GM12872 (cell line): ENCODE results near the gene PKD2L1.

Experiments used
- CTCF ChIP-seq: IDR thresholded peaks from 3 replicates; pipeline ENCODE4 v1.5.1; 2011; ENCODE audit warnings: low read depth, mild to moderate bottlenecking, low read length, moderate library complexity; ENCODE audit not compliant: insufficient read depth

Gene PKD2L1

GRCh38 chr10:100344241-100344788 lies 14.3 kb upstream of the PKD2L1 start:
- no peak for TF ChIP-seq CTCF

- TF ChIP-seq CTCF, result no peak
Observed at GRCh38 chr10:100342627-100342972, 12.6 kb upstream of the PKD2L1 start.

DNA sequence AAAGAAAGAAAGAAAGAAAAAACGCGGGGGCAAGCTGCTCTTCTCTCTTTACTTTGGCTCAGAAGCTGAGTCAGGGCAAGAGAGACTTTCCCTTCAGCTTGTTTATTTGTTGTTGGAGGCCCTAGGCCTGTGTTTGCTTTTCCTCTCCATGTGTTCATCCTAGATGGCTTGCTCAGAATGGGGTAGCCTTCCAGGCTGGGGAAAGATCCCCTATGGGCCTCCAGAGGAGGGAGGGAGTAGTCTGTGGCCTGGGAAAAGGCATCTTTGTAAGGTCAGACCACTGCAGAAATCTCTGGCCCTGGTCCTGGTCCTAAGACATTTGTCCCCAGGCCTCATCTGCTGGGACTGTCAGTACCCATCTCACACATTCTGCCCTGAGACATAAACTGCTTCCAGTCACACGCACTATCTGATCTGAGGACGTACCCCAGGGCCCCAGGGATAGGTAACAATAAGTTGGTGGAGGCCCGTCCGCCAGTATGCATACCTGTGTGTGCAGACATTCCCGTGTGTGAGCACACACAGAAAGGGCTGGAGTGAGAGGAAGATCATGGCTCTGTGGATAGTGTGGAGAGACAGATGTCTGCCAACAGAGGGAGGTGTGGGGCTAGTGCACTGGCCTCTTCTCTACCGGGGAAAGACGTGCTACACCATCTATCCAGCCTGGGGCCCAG lies 12.1 kb upstream of the PKD2L1 start:
- peak; percentile 82 for TF ChIP-seq CTCF

DNA sequence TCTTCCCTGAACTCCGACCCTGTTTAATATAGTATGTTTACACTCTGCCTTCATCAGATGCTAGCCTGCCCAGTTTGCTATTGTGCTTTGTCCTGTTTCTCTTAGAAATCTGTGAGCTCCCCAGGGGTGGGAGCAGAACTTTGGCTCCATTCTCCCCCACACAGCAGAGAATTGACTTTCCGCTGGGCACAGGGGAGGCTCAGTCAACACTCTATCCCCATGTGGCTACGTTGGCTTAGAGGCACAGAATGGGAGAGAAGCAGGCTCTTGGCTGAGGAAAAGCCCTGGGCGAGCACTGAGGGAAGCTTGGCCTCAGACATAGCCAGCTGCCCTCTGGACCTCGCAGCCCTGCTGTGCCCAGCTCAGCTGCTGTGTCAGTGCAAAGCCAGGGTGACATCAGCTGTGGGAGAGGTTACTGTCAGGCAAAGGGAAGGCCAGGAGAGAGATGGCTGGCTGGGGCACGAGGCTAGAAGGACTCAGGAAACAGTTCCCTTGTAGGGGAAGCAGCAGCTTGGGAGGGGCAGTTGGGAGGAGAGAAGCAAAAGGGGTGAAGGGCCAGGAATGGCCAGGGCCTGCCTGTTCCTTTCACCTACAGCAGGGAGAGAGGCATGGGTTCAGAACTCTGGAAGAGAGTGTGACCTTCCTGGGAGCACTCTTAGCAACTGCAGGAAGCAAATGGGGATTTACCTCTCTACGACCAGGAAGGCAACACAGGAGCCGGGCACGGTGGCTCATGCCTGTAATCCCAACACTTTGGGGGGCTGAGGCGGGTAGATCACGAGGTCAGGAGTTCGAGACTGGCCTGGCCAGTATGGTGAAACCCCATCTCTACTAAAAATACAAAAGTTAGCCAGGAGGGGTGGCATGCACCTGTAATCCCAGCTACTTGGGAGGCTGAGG lies 11.2 kb upstream of the PKD2L1 start:
- no peak for TF ChIP-seq CTCF

DNA sequence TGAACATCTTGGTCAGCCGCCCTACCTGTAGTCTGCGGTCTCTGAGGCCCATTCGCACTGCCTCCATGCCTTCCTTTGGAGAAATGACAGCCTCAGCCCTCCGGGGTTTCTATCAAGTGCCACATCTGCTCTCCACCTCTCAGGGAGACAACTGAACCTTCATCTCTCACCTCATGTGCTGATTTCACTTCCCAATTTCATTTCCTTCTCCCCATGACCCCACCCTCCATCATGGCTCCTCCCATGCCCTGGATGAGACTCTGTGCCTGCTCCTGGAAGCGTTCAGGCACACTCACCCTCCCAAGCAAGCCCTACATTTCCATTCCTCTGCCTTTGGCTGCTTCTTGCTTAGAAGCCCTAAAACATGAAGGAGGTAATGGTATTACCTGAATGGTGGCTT lies 9.2 kb upstream of the PKD2L1 start:
- TF ChIP-seq CTCF, result no peak

- TF ChIP-seq CTCF, result peak; percentile 93
Observed at GRCh38 chr10:100338434-100339036, 8.5 kb upstream of the PKD2L1 start.

DNA sequence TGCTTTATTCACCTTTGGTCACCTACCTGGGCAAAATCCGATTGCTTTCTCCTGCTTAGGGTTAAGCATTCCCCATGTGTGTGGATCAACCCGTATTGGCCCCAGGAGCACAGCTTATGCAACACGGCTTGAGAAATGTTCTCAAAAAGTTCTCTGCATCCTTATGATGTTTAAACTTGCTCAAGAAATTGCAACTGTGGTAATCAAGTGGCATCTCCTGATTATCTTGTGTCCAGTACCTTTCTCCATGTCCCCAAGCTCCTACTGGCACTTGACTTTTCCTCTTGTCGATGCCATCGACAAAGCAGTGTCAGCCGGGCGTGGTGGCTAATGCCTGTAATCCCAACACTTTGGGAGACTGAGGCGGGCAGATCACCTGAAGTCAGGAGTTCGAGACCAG lies 4.7 kb upstream of the PKD2L1 start:
- no peak for TF ChIP-seq CTCF
